Liver (tissue), 9 donors: ENCODE results near the gene TBL1XR1. TPM values are rescaled to one million over a fixed set of nuclear protein-coding genes. Genes with fewer than 3 reads are reported as not detected.

Experiments used
- DNase-seq: peaks from one replicate; pipeline ENCODE4 v3.0.0-alpha.2; 2017; ENCODE audit warnings: low spot score
- H3K27ac ChIP-seq, 2 donors: one replicate each; pipeline ENCODE4 v1.7.0; 2013; ENCODE audit warnings: inconsistent platforms in 2 of 2, low read length in 2 of 2, control low read depth in 1 of 2, low read depth in 1 of 2, mild to moderate bottlenecking in 1 of 2
- H3K27me3 ChIP-seq, 4 donors: one replicate each; pipeline versions ENCODE4 v1.6.1 to v1.7.0; 2013; ENCODE audit warnings: low read length in 3 of 4, inconsistent platforms in 1 of 4, mild to moderate bottlenecking in 1 of 4, moderate library complexity in 1 of 4; ENCODE audit not compliant: control insufficient read depth in 4 of 4, insufficient read depth in 4 of 4
- H3K36me3 ChIP-seq, 4 donors: one replicate each; pipeline versions ENCODE4 v1.6.1 to v1.7.0; 2013; ENCODE audit warnings: low read length in 3 of 4, mild to moderate bottlenecking in 3 of 4, low read depth in 1 of 4, moderate library complexity in 1 of 4; ENCODE audit not compliant: control insufficient read depth in 4 of 4, insufficient read depth in 3 of 4
- H3K4me1 ChIP-seq, 4 donors: one replicate each; pipeline versions ENCODE4 v1.6.1 to v1.7.0; 2013; ENCODE audit warnings: low read length in 3 of 4, mild to moderate bottlenecking in 3 of 4, moderate library complexity in 1 of 4; ENCODE audit not compliant: control insufficient read depth in 4 of 4, insufficient read depth in 4 of 4
- H3K4me3 ChIP-seq, 3 donors: one replicate each; pipeline versions ENCODE4 v1.6.1 to v1.7.0; 2013; ENCODE audit warnings: low read length in 3 of 3, control low read depth in 1 of 3, low read depth in 1 of 3, mild to moderate bottlenecking in 1 of 3
- H3K9ac ChIP-seq, 2 donors: one replicate each; pipeline ENCODE4 v1.7.0; 2013; ENCODE audit warnings: low read length in 2 of 2, mild to moderate bottlenecking in 2 of 2, moderate library complexity in 2 of 2, control low read depth in 1 of 2, low read depth in 1 of 2
- H3K9me3 ChIP-seq, 4 donors: one replicate each; pipeline versions ENCODE4 v1.6.1 to v1.7.0; 2013; ENCODE audit warnings: low read length in 3 of 4; ENCODE audit not compliant: control insufficient read depth in 4 of 4
- ATF3 ChIP-seq: IDR thresholded peaks from 2 replicates; pipeline ENCODE4 v1.6.1; 2016; ENCODE audit warnings: antibody characterized with exemption
- CTCF ChIP-seq: fragments of 150-350 bp; IDR thresholded peaks from 2 replicates; pipeline ENCODE4 v1.5.1; 2017; ENCODE audit warnings: improper control_type of control experiment, low read depth, low read length; ENCODE audit not compliant: missing input control
- EGR1 ChIP-seq, 2 donors: IDR thresholded peaks; 2 replicates each; pipeline ENCODE4 v1.6.1; 2016 to 2018; ENCODE audit warnings: antibody characterized with exemption in 2 of 2, low read depth in 2 of 2
- FOXA1 ChIP-seq: IDR thresholded peaks from 2 replicates; pipeline ENCODE4 v1.6.1; 2016; ENCODE audit warnings: antibody characterized with exemption
- FOXA2 ChIP-seq: IDR thresholded peaks from 2 replicates; pipeline ENCODE4 v1.6.1; 2016; ENCODE audit warnings: antibody characterized with exemption
- GABPA ChIP-seq, 2 donors: IDR thresholded peaks in 1 of 2; conservative IDR thresholded peaks in 1 of 2; 2 replicates each; pipeline ENCODE4 v1.6.1; 2016; ENCODE audit warnings: antibody characterized with exemption in 2 of 2, mild to moderate bottlenecking in 1 of 2, moderate library complexity in 1 of 2
- HNF4A ChIP-seq, 2 donors: conservative IDR thresholded peaks; 2 replicates each; pipeline ENCODE4 v1.6.1; 2016; ENCODE audit warnings: antibody characterized with exemption in 2 of 2, mild to moderate bottlenecking in 2 of 2
- HNF4G ChIP-seq: IDR thresholded peaks from 2 replicates; pipeline ENCODE4 v1.6.1; 2016; ENCODE audit warnings: antibody characterized with exemption
- JUND ChIP-seq, 2 donors: IDR thresholded peaks; 2 replicates each; pipeline ENCODE4 v1.6.1; 2016; ENCODE audit warnings: antibody characterized with exemption in 2 of 2
- MAX ChIP-seq: IDR thresholded peaks from 2 replicates; pipeline ENCODE4 v1.6.1; 2016; ENCODE audit warnings: antibody characterized with exemption
- NR2F2 ChIP-seq: IDR thresholded peaks from 2 replicates; pipeline ENCODE4 v1.6.1; 2016; ENCODE audit warnings: antibody characterized with exemption
- RAD21 ChIP-seq, 2 donors: IDR thresholded peaks; 2 replicates each; pipeline ENCODE4 v1.6.1; 2016; ENCODE audit warnings: antibody characterized with exemption in 2 of 2, mild to moderate bottlenecking in 2 of 2
- REST ChIP-seq: IDR thresholded peaks from 2 replicates; pipeline ENCODE4 v1.6.1; 2016; ENCODE audit warnings: antibody characterized with exemption, mild to moderate bottlenecking
- RXRA ChIP-seq, 2 donors: IDR thresholded peaks; 2 replicates each; pipeline ENCODE4 v1.6.1; 2017 to 2018; ENCODE audit warnings: antibody characterized with exemption in 2 of 2, mild to moderate bottlenecking in 1 of 2
- SP1 ChIP-seq: IDR thresholded peaks from 2 replicates; pipeline ENCODE4 v1.6.1; 2018; ENCODE audit warnings: antibody characterized with exemption, mild to moderate bottlenecking
- TAF1 ChIP-seq: conservative IDR thresholded peaks from 2 replicates; pipeline ENCODE4 v1.6.1; 2016; ENCODE audit warnings: antibody characterized with exemption, mild to moderate bottlenecking
- YY1 ChIP-seq: IDR thresholded peaks from 2 replicates; pipeline ENCODE4 v1.6.1; 2016; ENCODE audit warnings: antibody characterized with exemption, mild to moderate bottlenecking
- ZBTB33 ChIP-seq: IDR thresholded peaks from 2 replicates; pipeline ENCODE4 v1.6.1; 2016; ENCODE audit warnings: antibody characterized with exemption
- WGBS: extraction: QIAGEN DNeasy Blood & Tissue Kit; methylation state at CpG from one replicate; pipeline ENCODE4 v1.1.7; 2013; 5-methylcytosine and 5-hydroxymethylcytosine counted together
- polyA plus RNA-seq, 2 donors: library from polyadenylated mRNA; stranded (reverse) in 1 of 2; unstranded in 1 of 2; fragments of 200-250 nt in 1 of 2; fragments of >200 nt in 1 of 2; fragmentation: Nextera tagmentation in 1 of 2; extraction: Ambion mirVana in 1 of 2; gene quantifications; one replicate each; pipeline versions ENCODE4 v1.2.1 to v1.2.3, GENCODE V29; 2013 to 2015
- total RNA-seq, 2 donors: library from RNA; depleted of rRNA; stranded (reverse); fragments of >200 nt; gene quantifications; one replicate each; pipeline ENCODE4 v1.2.3, GENCODE V29; 2014
- donor health status: healthy.
- donor health status: healthy.
- donor health status: healthy.
- donor health status: healthy.
- donor health status: healthy.

The TBL1XR1 gene
- total and polyA plus RNA-seq, 4 donors, result 10.3 to 65.9 (median 33.2) TPM

DNA sequence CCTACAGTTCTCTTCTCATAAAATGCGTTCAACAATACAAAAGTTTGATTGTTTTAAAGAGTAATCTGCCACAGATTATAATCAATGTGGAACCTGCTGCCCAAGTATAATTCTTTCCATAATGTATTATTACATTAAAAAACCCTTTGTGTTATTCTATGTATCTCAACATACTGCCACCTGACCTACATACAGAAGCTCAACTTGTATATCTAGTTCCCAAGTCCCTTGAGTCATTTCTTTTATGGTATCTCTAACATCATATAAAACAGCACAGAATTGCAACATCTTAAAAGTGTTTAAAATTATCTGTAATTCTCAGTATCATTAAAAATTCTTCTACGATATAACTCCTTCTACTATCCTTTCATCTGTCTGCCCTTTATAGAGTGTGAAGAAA lies 70.3 kb downstream of the TBL1XR1 start (continued):
- no peak for TF ChIP-seq FOXA1

- no peak for TF ChIP-seq FOXA1
- TF ChIP-seq HNF4A (conservative IDR thresholded peaks at IDR 0.05), result no peak
- TF ChIP-seq GABPA (IDR thresholded peaks at IDR 0.05 in 1 of 2, conservative IDR thresholded peaks at IDR 0.05 in 1 of 2), result no peak
- TF ChIP-seq YY1, result no peak
- TF ChIP-seq ATF3, result no peak
- TF ChIP-seq NR2F2, result no peak
- TF ChIP-seq CTCF, result no peak
- TF ChIP-seq JUND (IDR thresholded peaks at IDR 0.05), result no peak
- no peak for TF ChIP-seq RAD21 (IDR thresholded peaks at IDR 0.05)
- no peak for TF ChIP-seq RXRA (IDR thresholded peaks at IDR 0.05)
- no peak for TF ChIP-seq SP1
- TF ChIP-seq TAF1, result no peak
- no peak for TF ChIP-seq HNF4G
- TF ChIP-seq FOXA2, result no peak
These were observed 71.1 kb downstream of the TBL1XR1 start for GRCh38 chr3:177126015-177126773.

DNA sequence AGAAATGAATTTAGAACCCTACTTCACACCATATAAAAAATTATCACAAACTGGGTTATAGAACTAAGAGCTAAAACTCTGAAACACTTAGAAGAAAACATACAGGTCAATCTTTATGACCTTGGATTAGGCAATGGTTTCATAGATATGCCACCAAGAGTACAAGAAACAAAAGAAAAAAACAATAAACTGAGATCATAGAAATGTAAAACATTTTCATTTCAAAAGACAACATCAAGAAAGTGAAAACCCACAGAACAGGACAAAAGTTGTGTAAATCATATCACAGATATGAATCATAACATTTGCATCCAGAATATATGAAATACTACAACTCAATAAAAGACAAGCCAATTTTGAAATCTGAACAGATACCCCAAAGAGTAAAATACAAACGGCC lies 72.4 kb downstream of the TBL1XR1 start:
- Histone ChIP-seq H3K9ac (no peak overlapping the region), H3K4me1 (no peaks in the 10 kb centered on the region), H3K9me3 (peaks cover 0 to 2% (median 0%) of the 10 kb centered on the region in 4 donors), H3K36me3 (no peaks in the 10 kb centered on the region), H3K4me3 (no peak overlapping the region), H3K27me3 (no peaks in the 10 kb centered on the region), H3K27ac (no peak overlapping the region)
- 93% methylated on average over 1 of the region's 1 CpG for WGBS
- no peak for TF ChIP-seq NR2F2
- no peak for TF ChIP-seq RAD21 (IDR thresholded peaks at IDR 0.05)
- TF ChIP-seq GABPA (IDR thresholded peaks at IDR 0.05 in 1 of 2, conservative IDR thresholded peaks at IDR 0.05 in 1 of 2), result no peak
- no peak for TF ChIP-seq ATF3
- TF ChIP-seq SP1, result no peak
- TF ChIP-seq JUND (IDR thresholded peaks at IDR 0.05), result no peak
- no peak for TF ChIP-seq MAX
- TF ChIP-seq REST, result no peak
- no peak for TF ChIP-seq RXRA (IDR thresholded peaks at IDR 0.05)
- TF ChIP-seq EGR1 (IDR thresholded peaks at IDR 0.05; ENCODE audit: low read depth in 2 of 2), result no peak
- no peak for TF ChIP-seq ZBTB33
- TF ChIP-seq TAF1, result no peak
- TF ChIP-seq HNF4A (conservative IDR thresholded peaks at IDR 0.05), result no peak
- TF ChIP-seq CTCF, result no peak
- no peak for TF ChIP-seq FOXA2
- no peak for DNase-seq

More at GRCh38 chr3:177126015-177126773, 71.1 kb downstream of the TBL1XR1 start:
- Histone ChIP-seq H3K27ac (no peak overlapping the region), H3K4me1 (no peaks in the 10 kb centered on the region), H3K9me3 (peaks cover 0 to 2% (median 0%) of the 10 kb centered on the region in 4 donors), H3K27me3 (no peaks in the 10 kb centered on the region), H3K4me3 (no peak overlapping the region), H3K36me3 (no peaks in the 10 kb centered on the region), H3K9ac (no peak overlapping the region)
- 85% methylated on average over 3 of the region's 3 CpGs for WGBS
- no peak for DNase-seq
